Caki2 (cell line): ENCODE data around the gene HLA-F. TPM values are rescaled to one million over a fixed set of nuclear protein-coding genes. Genes with fewer than 3 reads are reported as not detected.

Experiments used
- DNase-seq: peaks from one replicate; pipeline ENCODE4 v3.0.0-alpha.2; 2015; ENCODE audit warnings: low read depth
- in situ Hi-C: cut with HindIII; loops from 2 replicates; pipeline ENCODE4 v1.10.0; 2016; ENCODE audit warnings: low sequenced_read_pairs, low pct_unique_long_range_greater_than_20kb, mixed read lengths
- total RNA-seq: library from RNA; depleted of rRNA; stranded (reverse); fragments of >200 nt; shearing (Covaris generic); gene quantifications from 2 replicates; pipeline ENCODE4 v1.2.3, GENCODE V29; 2014; ENCODE audit warnings: low replicate concordance

HLA-F gene
- total RNA-seq, 1 experiment from 2014 or later: 59.2 TPM

- DNase-seq: peak; percentile 97
- in situ Hi-C loops: no loop called here
These were observed 29.4 kb downstream of the HLA-F start for GRCh38 chr6:29752451-29753308.

- in situ Hi-C loops: no loop called here
- DNase-seq: no peak
These were observed 30.0 kb downstream of the HLA-F start for GRCh38 chr6:29753309-29753644.

GRCh38 chr6:29755295-29755871, 32.1 kb downstream of the HLA-F start:
- DNase-seq: no peak
- in situ Hi-C loops: no loop called here

- no peak for DNase-seq
- in situ Hi-C loops: no loop called here
These were observed 34.0 kb downstream of the HLA-F start for GRCh38 chr6:29757282-29757681.

DNA sequence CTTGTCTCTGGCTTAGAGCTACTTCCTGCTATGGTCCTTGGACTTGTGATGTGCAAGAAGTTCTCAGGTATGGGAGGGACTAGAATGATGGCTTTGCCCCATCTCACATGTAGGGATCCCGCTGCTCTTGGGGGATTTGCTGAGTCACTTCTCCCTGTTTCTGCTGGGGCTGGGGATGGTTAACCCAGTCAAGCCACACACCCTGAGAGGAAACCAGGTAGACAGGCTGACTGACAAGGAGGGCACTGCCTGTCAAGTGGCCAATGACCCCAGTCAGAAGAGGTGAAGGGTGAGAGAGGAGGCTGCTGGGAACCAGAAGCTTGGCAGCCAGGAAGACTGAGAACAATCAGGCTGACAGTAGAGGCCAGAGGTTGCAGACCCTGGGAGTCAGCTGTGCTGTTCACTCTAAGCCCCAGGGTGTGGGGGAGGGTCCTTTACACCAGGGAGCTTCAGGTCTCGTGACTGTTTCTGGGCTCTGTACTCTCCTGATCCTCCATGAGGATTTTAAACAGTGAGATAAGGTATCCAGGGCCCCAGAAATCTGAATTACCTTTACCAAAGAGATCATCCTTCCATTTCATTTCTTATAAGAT, 34.6 kb downstream of the HLA-F start:
- peak; percentile 43 for DNase-seq
- in situ Hi-C loops: no loop called here

- in situ Hi-C loops: no loop called here
- no peak for DNase-seq
These were observed 35.5 kb downstream of the HLA-F start for GRCh38 chr6:29758761-29759160.

- no peak for DNase-seq
- in situ Hi-C loops: no loop called here
These were observed 36.2 kb downstream of the HLA-F start for GRCh38 chr6:29759457-29759856.

GRCh38 chr6:29760328-29760727, 37.1 kb downstream of the HLA-F start:
- in situ Hi-C loops: no loop called here
- no peak for DNase-seq

- DNase-seq: peak; percentile 58
- in situ Hi-C loops: no loop called here
These were observed 38.8 kb downstream of the HLA-F start for GRCh38 chr6:29762051-29762450.

DNA sequence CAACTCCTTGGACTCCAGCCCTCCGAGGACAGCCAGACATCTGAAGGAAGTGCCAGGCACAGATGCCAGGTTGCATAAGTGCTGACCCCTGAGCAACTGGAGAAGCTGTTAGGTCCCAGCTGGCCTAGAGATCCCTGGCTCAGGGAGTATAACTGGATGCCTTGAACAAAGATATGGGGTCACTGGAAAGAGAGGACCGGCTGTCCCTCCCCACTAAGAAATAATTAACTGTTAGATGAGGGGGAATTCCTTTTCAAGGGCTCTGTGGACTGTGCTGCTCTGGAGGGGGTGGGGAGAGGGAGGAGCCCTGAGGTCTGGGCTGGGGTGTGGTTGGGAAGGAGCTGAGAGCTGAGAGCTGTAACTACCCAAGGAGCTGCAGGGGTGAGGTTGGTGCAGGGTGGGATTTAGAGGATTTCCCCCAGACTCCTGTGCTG, 39.6 kb downstream of the HLA-F start:
- in situ Hi-C loops: no loop called here
- DNase-seq: peak; percentile 93

- DNase-seq: peak; percentile 89
- in situ Hi-C loops: no loop called here
These were observed 40.5 kb downstream of the HLA-F start for GRCh38 chr6:29763491-29764289.

- no peak for DNase-seq
- in situ Hi-C loops: no loop called here
These were observed 41.4 kb downstream of the HLA-F start for GRCh38 chr6:29764422-29765196.

- no peak for DNase-seq
- in situ Hi-C loops: no loop called here
These were observed 46.1 kb downstream of the HLA-F start for GRCh38 chr6:29769336-29769735.

GRCh38 chr6:29770306-29770705, 47.1 kb downstream of the HLA-F start:
- in situ Hi-C loops: no loop called here
- DNase-seq: no peak

DNA sequence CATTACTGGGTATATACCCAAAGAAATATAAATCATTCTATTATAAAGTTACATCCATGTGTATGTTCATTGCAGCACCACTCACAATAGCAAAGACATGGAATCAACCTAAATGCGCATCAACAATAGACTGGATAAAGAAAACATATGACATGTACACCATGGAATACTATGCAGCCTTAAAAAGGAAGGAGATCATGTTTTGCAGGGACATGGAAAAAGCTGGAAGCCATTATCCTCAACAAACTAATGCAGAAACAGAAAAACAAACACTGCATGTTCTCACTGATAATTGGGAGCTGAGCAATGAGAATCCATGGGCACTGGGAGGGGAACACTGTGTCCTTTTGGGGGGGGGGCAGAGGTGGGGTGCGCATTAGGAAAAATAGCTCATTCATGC, 53.5 kb downstream of the HLA-F start:
- DNase-seq: no peak
- in situ Hi-C loops: no loop called here
